ENCODE data around the gene NECTIN1.
A peak's percentile ranks its signal among the peaks of the same experiment; 100 is the strongest.

NECTIN1 gene

GRCh38 chr11:119712459-119713358 lies 16.3 kb downstream of the NECTIN1 start:
- no peak for DNase-seq (ENCODE audit: low spot score)

GRCh38 chr11:119712006-119712405 lies 17.0 kb downstream of the NECTIN1 start:
- no peak for DNase-seq (ENCODE audit: low spot score)

GRCh38 chr11:119711476-119711875 lies 17.5 kb downstream of the NECTIN1 start:
- no peak for DNase-seq (ENCODE audit: low spot score)

GRCh38 chr11:119710417-119710816 lies 18.6 kb downstream of the NECTIN1 start:
- DNase-seq (ENCODE audit: low spot score): no peak

GRCh38 chr11:119709638-119710346 lies 19.2 kb downstream of the NECTIN1 start:
- DNase-seq (ENCODE audit: low spot score): peak; percentile 67

- DNase-seq (ENCODE audit: low spot score): no peak
Measured at GRCh38 chr11:119709171-119709570, 19.8 kb downstream of the NECTIN1 start.

GRCh38 chr11:119708384-119708783 lies 20.6 kb downstream of the NECTIN1 start:
- no peak for DNase-seq (ENCODE audit: low spot score)

GRCh38 chr11:119706887-119707286 lies 22.1 kb downstream of the NECTIN1 start:
- DNase-seq (ENCODE audit: low spot score): no peak

GRCh38 chr11:119706029-119706428 lies 23.0 kb downstream of the NECTIN1 start:
- DNase-seq (ENCODE audit: low spot score): no peak

GRCh38 chr11:119705362-119705761 lies 23.6 kb downstream of the NECTIN1 start:
- no peak for DNase-seq (ENCODE audit: low spot score)

- DNase-seq (ENCODE audit: low spot score): no peak
Measured at GRCh38 chr11:119704849-119705248, 24.2 kb downstream of the NECTIN1 start.

GRCh38 chr11:119701591-119702549 lies 27.1 kb downstream of the NECTIN1 start:
- no peak for DNase-seq (ENCODE audit: low spot score)

GRCh38 chr11:119700536-119701346 lies 28.3 kb downstream of the NECTIN1 start:
- no peak for DNase-seq (ENCODE audit: low spot score)

- DNase-seq (ENCODE audit: low spot score): no peak
Measured at GRCh38 chr11:119700030-119700429, 29.0 kb downstream of the NECTIN1 start.

- DNase-seq (ENCODE audit: low spot score): no peak
Measured at GRCh38 chr11:119699227-119699626, 29.8 kb downstream of the NECTIN1 start.

GRCh38 chr11:119697882-119698281 lies 31.1 kb downstream of the NECTIN1 start:
- DNase-seq (ENCODE audit: low spot score): no peak

GRCh38 chr11:119697445-119697844 lies 31.6 kb downstream of the NECTIN1 start:
- no peak for DNase-seq (ENCODE audit: low spot score)

- DNase-seq (ENCODE audit: low spot score): no peak
Measured at GRCh38 chr11:119696378-119697222, 32.4 kb downstream of the NECTIN1 start.

GRCh38 chr11:119694334-119694733 lies 34.7 kb downstream of the NECTIN1 start:
- no peak for DNase-seq (ENCODE audit: low spot score)

- DNase-seq (ENCODE audit: low spot score): no peak
Measured at GRCh38 chr11:119693253-119693815, 35.7 kb downstream of the NECTIN1 start.

All from AG08396 (cell line).